Left colon (tissue), 2 donors: ENCODE results near the gene ESPNL. TPM values are rescaled to one million over a fixed set of nuclear protein-coding genes. Genes with fewer than 3 reads are reported as not detected.
A peak's percentile ranks its signal among the peaks of the same experiment; 100 is the strongest.

ENCODE experiments used
- ATAC-seq: fragments of 200-7000 bp; cut with Tn5 transposase; one replicate; pipeline ENCODE4 v1.9.1; 2020; ENCODE audit warnings: mild to moderate bottlenecking, moderate library complexity
- DNase-seq, 2 donors: peaks; one replicate each; pipeline ENCODE4 v3.0.0-alpha.2; 2020
- intact Hi-C, 2 donors: fragments of 100-400 bp; cut with DNase I in 1 of 2; cut with micrococcal nuclease in 1 of 2; formaldehyde crosslinking; loops; one replicate each; pipeline versions ENCODE4 v1.11.2 to v1.14.0; 2022; cut with DNase I, micrococcal nuclease
- total RNA-seq, 2 donors: library from RNA; stranded (reverse); fragmentation: NEBNext Ultra II Directional; extraction: Animal tissue kit (Norgen Biotek cat#: 25700); gene quantifications; one replicate each; pipeline ENCODE4 v1.2.1, GENCODE V29; 2021
- donor health status: DM: no; HTN: no; CAD: no.
- donor health status: DM: yes; HTN: yes; CAD: no.

ESPNL gene
- total RNA-seq, 2 donors from 2014 or later, result 0.06 to 0.25 TPM

DNA sequence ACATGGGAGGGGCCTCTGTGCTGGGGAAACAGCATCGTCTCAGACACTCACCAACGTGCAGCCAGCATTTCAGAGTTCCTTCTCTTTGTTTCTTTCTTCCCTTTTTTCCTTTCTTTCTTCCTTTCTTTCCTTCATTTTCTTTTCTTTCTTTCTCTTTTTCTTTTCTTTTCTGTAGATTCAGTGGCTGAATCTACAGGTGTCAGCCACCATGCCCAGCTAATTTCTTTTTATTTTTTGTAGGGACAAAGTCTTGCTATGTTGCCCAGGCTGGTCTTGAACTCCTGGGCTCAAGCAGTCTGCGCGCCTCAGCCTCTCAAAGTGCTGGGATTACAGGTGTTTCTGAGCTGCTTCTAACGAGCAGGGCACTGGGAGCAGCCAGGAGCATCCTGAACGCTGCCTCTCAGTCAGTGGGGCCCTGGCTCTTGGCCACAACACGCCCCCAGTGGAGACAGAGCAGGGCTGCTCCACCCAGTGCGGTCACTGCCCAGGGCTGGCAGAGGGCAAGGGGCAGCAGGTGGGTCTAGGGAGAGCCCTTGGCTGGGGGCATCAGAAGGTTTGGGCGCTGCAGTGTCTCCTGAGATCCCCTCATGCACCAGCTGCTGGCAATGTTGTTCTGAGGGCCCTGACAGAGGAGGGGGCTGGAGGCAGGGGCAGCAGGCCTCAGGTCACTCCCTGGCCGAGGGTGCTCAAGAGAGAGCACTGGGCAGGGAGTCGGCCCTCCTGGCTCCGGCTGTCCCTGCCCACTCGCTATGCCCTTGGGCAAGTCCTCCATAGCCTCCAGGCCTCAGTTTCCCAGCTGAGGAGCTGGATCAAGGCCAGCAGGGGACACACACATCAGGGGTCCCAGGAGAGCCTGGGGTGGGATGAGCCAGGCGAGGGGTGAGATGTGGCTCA lies 33.6 kb downstream of the ESPNL start:
- ATAC-seq (no peak), DNase-seq (no peak)
- intact Hi-C loops, result no loop called here

- ATAC-seq, result no peak
- no peak for DNase-seq
- intact Hi-C loops, result no loop called here
Observed at GRCh38 chr2:238134393-238134785, 34.2 kb downstream of the ESPNL start.

DNA sequence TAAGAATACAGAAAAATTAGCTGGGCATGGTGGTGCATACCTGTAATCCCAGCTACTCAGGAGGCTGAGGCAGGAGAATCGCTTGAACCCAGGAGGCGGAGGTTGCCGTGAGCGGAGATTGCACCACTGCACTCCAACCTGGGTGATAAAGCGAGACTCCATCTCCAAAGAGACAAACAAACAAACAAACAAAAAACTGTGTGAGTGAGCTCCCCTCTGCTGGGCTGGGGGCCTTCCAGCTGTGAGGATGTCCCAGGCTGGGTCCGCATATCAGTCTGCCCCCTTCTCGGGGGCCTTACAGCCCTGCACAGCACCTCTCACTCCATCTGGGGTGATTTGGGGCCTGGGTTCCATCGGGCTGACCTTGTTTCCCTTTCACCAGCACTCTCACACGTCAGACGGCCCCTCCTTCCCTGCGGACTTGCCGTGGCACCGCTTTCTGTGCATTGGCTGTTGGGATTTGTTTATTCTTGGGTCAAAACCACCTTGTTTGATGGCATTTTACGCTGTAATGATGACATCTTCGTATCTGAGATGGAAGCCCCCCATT lies 35.5 kb downstream of the ESPNL start:
- DNase-seq, result no peak
- intact Hi-C loops, result no loop called here
- no peak for ATAC-seq

GRCh38 chr2:238136820-238137537 lies 36.8 kb downstream of the ESPNL start:
- DNase-seq, result no peak
- intact Hi-C loops, result no loop called here

GRCh38 chr2:238137885-238138284 lies 37.7 kb downstream of the ESPNL start:
- ATAC-seq, result no peak
- no peak for DNase-seq
- intact Hi-C loops, result no loop called here

More at GRCh38 chr2:238136820-238137537, 36.8 kb downstream of the ESPNL start:
- no peak for ATAC-seq

DNA sequence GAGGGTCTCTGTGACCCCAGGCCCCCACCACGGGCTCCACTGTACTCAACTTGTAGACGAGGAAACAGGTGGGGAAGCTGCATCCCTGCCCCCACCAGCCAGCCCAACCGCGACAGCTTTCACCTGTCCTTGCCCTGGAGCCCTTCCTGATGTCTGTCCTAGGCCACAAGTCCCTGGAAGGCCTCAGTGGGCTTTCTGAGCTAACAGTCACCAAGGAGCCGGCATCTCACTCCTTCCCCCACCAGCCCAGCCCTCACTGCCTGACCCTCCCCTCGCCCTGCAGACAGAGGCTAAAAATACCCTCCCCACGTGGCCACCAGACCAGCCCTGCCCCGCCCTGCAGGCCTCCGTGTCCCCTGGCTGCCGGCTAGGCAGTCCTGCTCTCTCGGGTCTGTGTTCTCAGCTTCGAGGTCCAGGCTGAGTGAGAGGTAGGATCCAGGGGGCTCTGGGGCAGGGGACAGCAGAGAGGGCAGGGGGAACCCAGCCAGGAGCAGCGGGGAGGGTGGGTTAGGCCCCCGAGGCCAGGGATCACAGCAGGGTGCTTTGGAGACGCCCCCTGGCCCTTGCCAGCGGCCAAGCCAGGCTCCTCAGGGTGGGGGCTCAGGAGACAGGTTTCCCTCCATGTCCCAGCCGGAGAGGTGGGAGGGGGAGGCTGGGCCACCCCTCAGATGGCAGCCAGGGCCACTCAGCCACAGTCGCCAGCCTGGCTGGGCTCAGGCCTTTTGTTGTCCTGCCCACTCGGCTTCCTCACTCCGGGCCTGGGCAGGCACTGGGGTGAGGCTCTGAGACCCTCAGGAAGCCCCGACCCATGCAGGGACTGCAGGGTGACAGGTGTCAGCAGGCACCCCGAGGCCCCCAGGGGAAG lies 38.4 kb downstream of the ESPNL start, which contains the start of gene KLHL30:
Gene KLHL30, plus strand, starts transcription at position 338 of the 865 bp plus-strand sequence. CDS start 2,087 bp downstream, outside the sequence.
- DNase-seq, result no peak
- ATAC-seq, result no peak
- intact Hi-C loops, result no loop called here

DNA sequence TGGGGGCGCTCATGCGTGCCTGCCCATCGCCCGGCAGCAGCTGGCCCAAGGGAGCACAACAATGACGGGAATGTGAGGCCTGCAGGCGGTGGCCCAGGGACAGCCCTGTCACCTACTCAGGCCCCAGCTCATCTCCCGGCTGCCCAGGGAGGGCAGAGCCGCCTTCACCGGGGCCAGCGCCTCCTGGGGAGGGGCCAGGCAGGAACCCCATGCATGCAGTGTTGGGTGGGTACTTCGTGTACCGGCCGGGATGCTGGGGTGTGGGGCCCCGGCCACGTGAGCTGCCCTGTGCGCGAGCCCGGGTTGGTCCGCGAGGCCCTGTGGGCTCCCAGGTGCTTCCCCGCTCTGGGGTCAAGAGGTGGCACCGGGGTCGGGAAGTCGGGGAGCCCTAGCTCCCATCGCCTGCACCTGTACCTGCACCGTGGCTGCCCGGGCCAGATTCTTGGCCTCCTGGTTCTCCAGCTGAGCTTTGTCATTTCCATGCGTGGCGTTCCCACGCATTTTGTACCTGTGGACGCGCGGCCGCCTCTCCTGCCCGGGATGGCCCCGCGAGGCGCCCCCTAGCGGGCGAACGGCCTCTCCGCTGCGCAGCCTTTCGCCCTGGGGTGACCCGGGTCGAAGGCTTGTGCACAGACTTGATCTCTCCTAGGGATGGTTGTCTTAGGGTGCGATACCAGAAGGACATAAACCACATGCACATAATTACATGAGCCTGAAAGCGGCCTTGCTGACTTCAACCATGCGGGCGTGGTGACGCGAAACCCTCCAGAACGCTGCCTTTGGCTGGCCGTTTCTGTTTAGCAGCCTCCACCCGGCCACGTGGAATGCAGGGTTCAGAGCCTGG lies 39.3 kb downstream of the ESPNL start:
- ATAC-seq (no peak), DNase-seq (no peak)
- intact Hi-C loops, result no loop called here

- no peak for ATAC-seq
- intact Hi-C loops, result no loop called here
- DNase-seq, result no peak
Observed at GRCh38 chr2:238140040-238140439, 39.9 kb downstream of the ESPNL start.

- ATAC-seq (no peak), DNase-seq (no peak)
- intact Hi-C loops, result no loop called here
Observed at GRCh38 chr2:238140721-238141540, 40.8 kb downstream of the ESPNL start.

DNA sequence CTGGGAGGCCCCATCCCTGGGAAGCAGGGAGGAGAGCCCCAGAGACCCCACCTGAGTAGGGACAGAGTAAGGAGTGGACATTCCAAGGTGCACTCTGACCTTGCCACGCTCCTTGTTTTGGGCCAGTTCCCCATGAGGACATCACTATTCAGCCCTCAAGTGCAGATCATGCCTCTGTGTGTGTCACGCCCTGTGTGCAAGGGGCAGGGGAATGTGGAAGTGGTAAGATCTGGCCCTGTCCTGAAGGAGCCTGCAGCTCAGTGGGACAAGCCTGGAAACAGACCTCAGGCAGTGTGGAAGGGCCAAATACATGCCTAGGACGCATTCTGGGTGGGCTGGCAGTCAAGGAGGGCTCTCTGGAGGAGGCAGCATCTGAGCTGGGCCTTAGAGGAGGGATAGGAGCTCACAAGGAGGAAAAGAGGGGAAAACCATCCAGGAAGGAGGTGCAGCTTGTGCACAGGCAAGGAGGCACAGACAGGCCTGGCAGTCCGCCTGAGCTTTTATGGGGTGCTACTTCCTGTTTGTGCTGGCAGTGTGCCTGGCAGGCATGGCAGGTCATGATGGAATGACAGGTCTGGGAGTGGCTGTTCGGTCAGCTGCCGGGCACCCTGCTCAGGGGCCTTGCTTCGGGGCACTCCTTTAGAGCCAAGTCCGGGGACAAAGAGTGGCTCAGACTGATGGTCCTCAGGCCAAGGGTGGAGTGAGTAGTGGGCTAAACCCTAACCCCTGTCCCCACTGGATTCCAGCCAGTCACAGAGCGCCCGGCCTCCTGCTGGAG lies 41.6 kb downstream of the ESPNL start:
- ATAC-seq, result peak; percentile 94
- peak; percentile 89 to 90 for DNase-seq
- intact Hi-C loops, result no loop called here

- intact Hi-C loops, result no loop called here
- ATAC-seq, result peak; percentile 32
- no peak for DNase-seq
Observed at GRCh38 chr2:238142382-238143205, 42.5 kb downstream of the ESPNL start.

GRCh38 chr2:238143239-238143951 lies 43.3 kb downstream of the ESPNL start:
- ATAC-seq (no peak), DNase-seq (no peak)
- intact Hi-C loops, result no loop called here

- no peak for DNase-seq
- intact Hi-C loops, result no loop called here
- ATAC-seq, result no peak
Observed at GRCh38 chr2:238144262-238144661, 44.1 kb downstream of the ESPNL start.

DNA sequence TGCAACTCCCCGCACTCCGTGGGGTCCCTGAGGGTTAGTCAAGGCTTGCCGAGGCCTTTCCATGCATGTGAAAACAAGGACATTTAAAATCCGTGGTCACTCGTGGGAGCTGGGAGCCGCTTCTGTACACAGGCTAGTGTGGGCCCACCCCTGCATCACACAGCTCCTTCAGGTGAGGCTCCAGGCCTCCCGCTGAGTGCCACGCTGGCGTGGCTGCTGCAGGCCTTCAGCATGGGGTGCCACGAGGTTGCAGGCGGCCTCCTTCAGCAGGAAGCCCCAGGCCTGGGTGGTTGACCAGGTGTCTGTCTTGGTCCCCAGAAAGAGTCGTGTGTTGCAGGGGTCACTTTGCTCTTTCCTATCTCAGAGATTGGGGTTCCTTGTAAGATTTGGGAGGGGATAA lies 44.9 kb downstream of the ESPNL start:
- no peak for DNase-seq
- intact Hi-C loops, result no loop called here
- no peak for ATAC-seq

DNA sequence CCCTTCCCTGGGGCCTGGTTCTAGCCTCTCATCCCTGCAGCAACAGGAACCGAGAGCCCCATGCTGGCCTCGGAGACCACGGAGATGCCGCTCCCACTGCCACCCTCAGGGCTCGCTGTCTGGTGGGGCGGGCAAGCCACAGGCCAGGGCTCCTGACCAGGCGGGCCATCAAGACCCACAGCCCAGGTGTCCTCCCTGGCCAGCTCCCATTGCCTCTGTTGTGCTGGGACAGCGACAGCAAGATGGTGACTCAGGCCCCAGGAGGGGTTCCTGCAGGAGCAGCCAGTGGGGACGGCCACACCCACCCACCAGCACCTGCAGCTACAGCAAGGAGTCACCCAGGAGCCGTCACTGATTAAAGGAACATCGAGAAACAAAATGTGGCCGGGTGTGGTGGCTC lies 45.7 kb downstream of the ESPNL start:
- no peak for ATAC-seq
- intact Hi-C loops, result no loop called here
- no peak for DNase-seq
